ENCODE results near the gene DNAAF9. TPM values are rescaled to one million over a fixed set of nuclear protein-coding genes. Genes with fewer than 3 reads are reported as not detected.
A peak's percentile ranks its signal among the peaks of the same experiment; 100 is the strongest.

Gene DNAAF9
- total RNA-seq, result 10 to 100 TPM in 2 of 4 donors, 1 to 10 TPM in 2; 6.5 to 12.1 (median 9.1) TPM

DNA sequence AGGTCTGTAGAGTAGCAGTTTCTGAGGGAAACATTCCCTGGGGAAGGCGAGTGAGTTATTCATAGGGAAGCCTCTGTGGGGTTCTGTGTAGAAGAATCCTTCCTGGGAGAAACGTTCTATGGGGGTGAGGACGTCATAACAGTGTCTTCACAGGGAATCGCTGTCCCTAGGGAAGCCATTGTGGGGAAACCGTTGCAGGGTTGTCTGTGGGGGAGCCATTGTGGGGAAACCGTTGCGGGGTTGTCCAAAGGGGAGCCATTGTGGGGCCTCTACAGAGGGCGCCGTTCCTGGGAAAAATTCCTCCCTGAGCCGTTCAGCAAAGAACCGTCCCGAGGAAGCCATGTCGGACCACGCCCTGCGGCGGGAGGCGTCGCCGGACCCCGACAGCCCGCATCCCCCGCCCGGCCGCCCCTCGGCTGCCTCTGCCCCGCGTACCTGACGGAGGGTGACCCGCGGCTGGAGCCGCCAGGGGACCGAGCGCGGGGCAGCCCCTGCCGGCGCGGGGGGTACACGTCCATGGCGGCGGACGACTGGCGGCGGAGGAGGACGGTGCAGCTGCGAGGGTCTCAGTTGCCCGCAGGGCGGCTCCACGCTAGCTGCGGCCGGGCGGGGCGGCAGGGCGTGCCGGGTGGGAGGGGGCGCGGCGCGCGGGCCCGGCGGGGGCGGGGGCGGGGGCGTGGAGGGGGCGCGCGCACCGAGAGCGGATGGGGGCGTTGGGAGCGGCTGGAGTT, at the start of gene DNAAF9:
Gene DNAAF9, minus strand, starts transcription at position 630 of the 731 bp plus-strand sequence. Its CDS starts 112 bp downstream, at position 518.
- peak within 1 kb of the TSS; percentile 72 to 94 (median 86) for H3K27ac ChIP-seq
- peak; percentile 23 to 69 (median 69) for DNase-seq
- H3K4me1 ChIP-seq, result peaks cover 0 to 14% (median 2%) of the 10 kb centered on the region in 4 donors
- TF ChIP-seq POLR2A (IDR thresholded peaks at IDR 0.05), result no peak
- TF ChIP-seq CTCF (IDR thresholded peaks at IDR 0.05), result peak in 5 of 6 experiments; percentile 24 to 66 (median 51)
- no peaks in the 10 kb centered on the region for H3K27me3 ChIP-seq
- H3K9me3 ChIP-seq, result no peaks in the 10 kb centered on the region
- peak within 1 kb of the TSS; percentile 69 to 87 (median 85) for H3K4me3 ChIP-seq
- H3K36me3 ChIP-seq, result no peaks in the 10 kb centered on the region

- H3K9me3 ChIP-seq, result no peaks in the 10 kb centered on the region
- H3K4me3 ChIP-seq, result no peak overlapping the region
- no peak overlapping the region for H3K27ac ChIP-seq
- TF ChIP-seq CTCF (IDR thresholded peaks at IDR 0.05), result no peak
- TF ChIP-seq POLR2A (IDR thresholded peaks at IDR 0.05), result no peak
- H3K27me3 ChIP-seq, result no peaks in the 10 kb centered on the region
- DNase-seq, result no peak
- no peaks in the 10 kb centered on the region for H3K36me3 ChIP-seq
- no peaks in the 10 kb centered on the region for H3K4me1 ChIP-seq
Observed at GRCh38 chr20:3456648-3457047, 49.2 kb upstream of the DNAAF9 start.

- no peak for DNase-seq
- no peak overlapping the region for H3K27ac ChIP-seq
- no peaks in the 10 kb centered on the region for H3K4me1 ChIP-seq
- no peak overlapping the region for H3K4me3 ChIP-seq
- H3K9me3 ChIP-seq, result no peaks in the 10 kb centered on the region
- no peaks in the 10 kb centered on the region for H3K36me3 ChIP-seq
- no peaks in the 10 kb centered on the region for H3K27me3 ChIP-seq
- TF ChIP-seq CTCF (IDR thresholded peaks at IDR 0.05) (no peak), POLR2A (IDR thresholded peaks at IDR 0.05) (no peak)
Observed at GRCh38 chr20:3454831-3455230, 47.4 kb upstream of the DNAAF9 start.

- no peaks in the 10 kb centered on the region for H3K27me3 ChIP-seq
- H3K36me3 ChIP-seq, result no peaks in the 10 kb centered on the region
- H3K4me1 ChIP-seq, result no peaks in the 10 kb centered on the region
- no peak overlapping the region for H3K4me3 ChIP-seq
- TF ChIP-seq CTCF (IDR thresholded peaks at IDR 0.05), result no peak
- no peak for TF ChIP-seq POLR2A (IDR thresholded peaks at IDR 0.05)
- no peak for DNase-seq
- no peak overlapping the region for H3K27ac ChIP-seq
- no peaks in the 10 kb centered on the region for H3K9me3 ChIP-seq
Observed at GRCh38 chr20:3452690-3453089, 45.2 kb upstream of the DNAAF9 start.

DNA sequence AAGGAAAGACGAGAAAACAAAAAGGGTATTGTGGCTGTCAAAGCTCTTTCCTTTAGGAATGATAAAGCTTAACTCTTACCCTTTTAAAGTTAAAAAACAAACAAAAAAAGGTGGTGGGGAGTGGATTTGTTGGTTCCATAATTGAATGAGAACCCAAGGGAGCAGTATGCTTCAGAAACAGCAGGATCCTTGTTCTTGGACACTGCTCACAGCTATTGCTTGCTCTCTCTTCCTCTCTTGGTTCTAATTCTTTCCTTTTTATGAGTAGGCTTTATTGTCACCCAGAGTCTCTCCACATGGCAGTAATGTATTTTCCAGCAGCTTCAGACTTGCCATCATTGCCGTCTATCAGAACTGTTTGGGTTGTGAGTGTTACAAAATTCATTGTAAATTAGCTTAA, 44.7 kb upstream of the DNAAF9 start:
- Histone ChIP-seq H3K4me1 (no peaks in the 10 kb centered on the region), H3K27ac (no peak overlapping the region), H3K9me3 (no peaks in the 10 kb centered on the region), H3K36me3 (no peaks in the 10 kb centered on the region), H3K27me3 (no peaks in the 10 kb centered on the region), H3K4me3 (no peak overlapping the region)
- DNase-seq, result no peak
- no peak for TF ChIP-seq CTCF (IDR thresholded peaks at IDR 0.05)
- TF ChIP-seq POLR2A (IDR thresholded peaks at IDR 0.05), result no peak

All from Peyer's patch (tissue), 4 donors.